DND-41 (cell line): Measurements from ENCODE around the gene RRP15.

ENCODE experiments used
- EZH2 ChIP-seq: IDR thresholded peaks from 3 replicates; pipeline ENCODE4 v1.6.1; 2012; ENCODE audit warnings: borderline replicate concordance, low read depth, mild to moderate bottlenecking, moderate library complexity, low read length, inconsistent platforms; ENCODE audit not compliant: severe bottlenecking
- TF ChIP-seq, protein P1 (sequence below): IDR thresholded peaks from 2 replicates; pipeline ENCODE4 v1.5.1; 2012; ENCODE audit warnings: borderline replicate concordance, low read length, moderate library complexity, mild to moderate bottlenecking; ENCODE audit not compliant: poor library complexity, severe bottlenecking; ENCODE audit errors: extremely low read depth

DNA sequence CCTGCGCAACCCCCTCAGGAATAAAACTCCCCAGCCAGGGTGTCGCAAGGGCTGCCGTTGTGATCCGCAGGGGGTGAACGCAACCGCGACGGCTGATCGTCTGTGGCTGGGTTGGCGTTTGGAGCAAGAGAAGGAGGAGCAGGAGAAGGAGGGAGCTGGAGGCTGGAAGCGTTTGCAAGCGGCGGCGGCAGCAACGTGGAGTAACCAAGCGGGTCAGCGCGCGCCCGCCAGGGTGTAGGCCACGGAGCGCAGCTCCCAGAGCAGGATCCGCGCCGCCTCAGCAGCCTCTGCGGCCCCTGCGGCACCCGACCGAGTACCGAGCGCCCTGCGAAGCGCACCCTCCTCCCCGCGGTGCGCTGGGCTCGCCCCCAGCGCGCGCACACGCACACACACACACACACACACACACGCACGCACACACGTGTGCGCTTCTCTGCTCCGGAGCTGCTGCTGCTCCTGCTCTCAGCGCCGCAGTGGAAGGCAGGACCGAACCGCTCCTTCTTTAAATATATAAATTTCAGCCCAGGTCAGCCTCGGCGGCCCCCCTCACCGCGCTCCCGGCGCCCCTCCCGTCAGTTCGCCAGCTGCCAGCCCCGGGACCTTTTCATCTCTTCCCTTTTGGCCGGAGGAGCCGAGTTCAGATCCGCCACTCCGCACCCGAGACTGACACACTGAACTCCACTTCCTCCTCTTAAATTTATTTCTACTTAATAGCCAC, 60.7 kb downstream of the RRP15 start:
- TF ChIP-seq, protein P1, sequence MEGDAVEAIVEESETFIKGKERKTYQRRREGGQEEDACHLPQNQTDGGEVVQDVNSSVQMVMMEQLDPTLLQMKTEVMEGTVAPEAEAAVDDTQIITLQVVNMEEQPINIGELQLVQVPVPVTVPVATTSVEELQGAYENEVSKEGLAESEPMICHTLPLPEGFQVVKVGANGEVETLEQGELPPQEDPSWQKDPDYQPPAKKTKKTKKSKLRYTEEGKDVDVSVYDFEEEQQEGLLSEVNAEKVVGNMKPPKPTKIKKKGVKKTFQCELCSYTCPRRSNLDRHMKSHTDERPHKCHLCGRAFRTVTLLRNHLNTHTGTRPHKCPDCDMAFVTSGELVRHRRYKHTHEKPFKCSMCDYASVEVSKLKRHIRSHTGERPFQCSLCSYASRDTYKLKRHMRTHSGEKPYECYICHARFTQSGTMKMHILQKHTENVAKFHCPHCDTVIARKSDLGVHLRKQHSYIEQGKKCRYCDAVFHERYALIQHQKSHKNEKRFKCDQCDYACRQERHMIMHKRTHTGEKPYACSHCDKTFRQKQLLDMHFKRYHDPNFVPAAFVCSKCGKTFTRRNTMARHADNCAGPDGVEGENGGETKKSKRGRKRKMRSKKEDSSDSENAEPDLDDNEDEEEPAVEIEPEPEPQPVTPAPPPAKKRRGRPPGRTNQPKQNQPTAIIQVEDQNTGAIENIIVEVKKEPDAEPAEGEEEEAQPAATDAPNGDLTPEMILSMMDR = no peak
- TF ChIP-seq EZH2 = no peak
